Stimulated activated naive CD8-positive, alpha-beta T cell treated with anti-CD3 and anti-CD28 coated beads, Interleukin-15, Interleukin-2, amounts not matched to agents 100 ng/mL and 50 ng/mL, for 24 hours (primary cell): ENCODE data around the gene CCR2.
"Not testable (repeated sequence)": the region's sequence is repeated elsewhere in the genome, so short reads cannot be mapped to it uniquely, and the experiment has no call there.

Experiments used
- H3K27ac Mint-ChIP-seq: one replicate; pipeline ENCODE4 v1.8.0; 2021; ENCODE audit warnings: mild to moderate bottlenecking, mixed read lengths
- H3K27me3 Mint-ChIP-seq: one replicate; pipeline ENCODE4 v1.8.0; 2021; ENCODE audit warnings: mixed read lengths
- H3K36me3 Mint-ChIP-seq: one replicate; pipeline ENCODE4 v1.8.0; 2021; ENCODE audit warnings: low read depth, mixed read lengths
- H3K4me1 Mint-ChIP-seq: one replicate; pipeline ENCODE4 v1.8.0; 2021; ENCODE audit warnings: low read depth, mixed read lengths
- H3K4me3 Mint-ChIP-seq: one replicate; pipeline ENCODE4 v1.8.0; 2021; ENCODE audit warnings: mild to moderate bottlenecking, mixed read lengths
- H3K9me3 Mint-ChIP-seq: one replicate; pipeline ENCODE4 v1.8.0; 2021; ENCODE audit warnings: mixed read lengths

Gene CCR2

GRCh38 chr3:46399098-46399497, 45.2 kb downstream of the CCR2 start:
- Mint-ChIP-seq H3K27me3 (peaks cover 4% of the 10 kb centered on the region), H3K9me3 (no peaks in the 10 kb centered on the region), H3K36me3 (no peaks in the 10 kb centered on the region), H3K4me1 (peaks cover 12% of the 10 kb centered on the region), H3K27ac (no peak overlapping the region), H3K4me3 (no peak overlapping the region)

GRCh38 chr3:46399557-46399956, 45.6 kb downstream of the CCR2 start:
- Mint-ChIP-seq H3K4me1 (peaks cover 12% of the 10 kb centered on the region), H3K4me3 (no peak overlapping the region), H3K27me3 (peaks cover 4% of the 10 kb centered on the region)

GRCh38 chr3:46400000-46400734, 46.3 kb downstream of the CCR2 start:
- H3K9me3 Mint-ChIP-seq = no peaks in the 10 kb centered on the region
- H3K36me3 Mint-ChIP-seq = no peaks in the 10 kb centered on the region
- H3K27ac Mint-ChIP-seq = no peak overlapping the region
- H3K27me3 Mint-ChIP-seq = peaks cover 4% of the 10 kb centered on the region
- H3K4me3 Mint-ChIP-seq = no peak overlapping the region
- H3K4me1 Mint-ChIP-seq = peaks cover 12% of the 10 kb centered on the region

More at GRCh38 chr3:46399557-46399956, 45.6 kb downstream of the CCR2 start:
- Mint-ChIP-seq H3K36me3 (no peaks in the 10 kb centered on the region), H3K9me3 (no peaks in the 10 kb centered on the region), H3K27ac (no peak overlapping the region)

GRCh38 chr3:46400846-46401245, 46.9 kb downstream of the CCR2 start:
- Mint-ChIP-seq H3K36me3 (no peaks in the 10 kb centered on the region), H3K4me3 (no peak overlapping the region), H3K4me1 (peaks cover 10% of the 10 kb centered on the region), H3K9me3 (no peaks in the 10 kb centered on the region), H3K27ac (no peak overlapping the region), H3K27me3 (peaks cover 4% of the 10 kb centered on the region)

- Mint-ChIP-seq H3K4me1 (peaks cover 10% of the 10 kb centered on the region), H3K27me3 (peaks cover 4% of the 10 kb centered on the region), H3K27ac (no peak overlapping the region), H3K36me3 (no peaks in the 10 kb centered on the region), H3K9me3 (no peaks in the 10 kb centered on the region), H3K4me3 (no peak overlapping the region)
These were observed 47.7 kb downstream of the CCR2 start for GRCh38 chr3:46401579-46401978.

GRCh38 chr3:46402902-46403301, 49.0 kb downstream of the CCR2 start:
- H3K4me3 Mint-ChIP-seq, H3K36me3 Mint-ChIP-seq, H3K27ac Mint-ChIP-seq, H3K9me3 Mint-ChIP-seq, H3K27me3 Mint-ChIP-seq: not testable (repeated sequence)
- H3K4me1 Mint-ChIP-seq = peaks cover 18% of the 10 kb centered on the region

- H3K27ac Mint-ChIP-seq = no peak overlapping the region
- no peaks in the 10 kb centered on the region for H3K36me3 Mint-ChIP-seq
- peaks cover 4% of the 10 kb centered on the region for H3K27me3 Mint-ChIP-seq
- H3K4me1 Mint-ChIP-seq = peaks cover 37% of the 10 kb centered on the region
- no peaks in the 10 kb centered on the region for H3K9me3 Mint-ChIP-seq
- no peak overlapping the region for H3K4me3 Mint-ChIP-seq
These were observed 51.5 kb downstream of the CCR2 start for GRCh38 chr3:46405301-46406019.

- peaks cover 4% of the 10 kb centered on the region for H3K27me3 Mint-ChIP-seq
These were observed 52.5 kb downstream of the CCR2 start for GRCh38 chr3:46406443-46406787.

GRCh38 chr3:46406788-46407611, 53.1 kb downstream of the CCR2 start, which contains the start of the genes CCR5AS and CCRL2:
Gene CCR5AS (minus strand): TSS chr3:46407066.
Gene CCRL2 (plus strand): TSS chr3:46407259. CDS start chr3:46408080, 821 bp downstream.
- Mint-ChIP-seq H3K4me3 (peak within 1 kb of the TSS; percentile 82), H3K27ac (peak within 1 kb of the TSS; percentile 85), H3K4me1 (peaks cover 37% of the 10 kb centered on the region), H3K27me3 (peaks cover 4% of the 10 kb centered on the region), H3K9me3 (no peaks in the 10 kb centered on the region), H3K36me3 (no peaks in the 10 kb centered on the region)

More at GRCh38 chr3:46406443-46406787, 52.5 kb downstream of the CCR2 start:
- Mint-ChIP-seq H3K4me3 (peak overlapping the region; percentile 82), H3K9me3 (no peaks in the 10 kb centered on the region), H3K36me3 (no peaks in the 10 kb centered on the region), H3K4me1 (peaks cover 37% of the 10 kb centered on the region), H3K27ac (peak overlapping the region; percentile 85)

- H3K27ac Mint-ChIP-seq = no peak overlapping the region
- H3K4me1 Mint-ChIP-seq = peaks cover 37% of the 10 kb centered on the region
- H3K9me3 Mint-ChIP-seq = no peaks in the 10 kb centered on the region
- peaks cover 2% of the 10 kb centered on the region for H3K27me3 Mint-ChIP-seq
- H3K36me3 Mint-ChIP-seq = no peaks in the 10 kb centered on the region
- peak overlapping the region; percentile 82 for H3K4me3 Mint-ChIP-seq
These were observed 54.1 kb downstream of the CCR2 start for GRCh38 chr3:46407970-46408369.

- Mint-ChIP-seq H3K36me3 (no peaks in the 10 kb centered on the region), H3K4me1 (peaks cover 37% of the 10 kb centered on the region), H3K9me3 (no peaks in the 10 kb centered on the region), H3K27ac (no peak overlapping the region), H3K27me3 (no peaks in the 10 kb centered on the region), H3K4me3 (no peak overlapping the region)
These were observed 54.9 kb downstream of the CCR2 start for GRCh38 chr3:46408853-46409252.

- H3K4me1 Mint-ChIP-seq = peaks cover 37% of the 10 kb centered on the region
- H3K27ac Mint-ChIP-seq = peak overlapping the region; percentile 59
- H3K9me3 Mint-ChIP-seq = no peaks in the 10 kb centered on the region
- no peaks in the 10 kb centered on the region for H3K27me3 Mint-ChIP-seq
- no peak overlapping the region for H3K4me3 Mint-ChIP-seq
- H3K36me3 Mint-ChIP-seq = no peaks in the 10 kb centered on the region
These were observed 56.0 kb downstream of the CCR2 start for GRCh38 chr3:46409739-46410489.
